GM18517 (cell line): Measurements from ENCODE around the gene SCN5A.

ENCODE experiments used
- ATAC-seq: cut with Tn5 transposase; IDR thresholded peaks from one replicate; pipeline ENCODE4 v1.9.1; 2021; ENCODE audit warnings: mild to moderate bottlenecking, moderate library complexity; ENCODE audit not compliant: unreplicated experiment

Gene SCN5A

GRCh38 chr3:38648024-38648658 is 1.3 kb downstream of the SCN5A start:
- no peak for ATAC-seq

GRCh38 chr3:38647217-38647970 is 2.1 kb downstream of the SCN5A start:
- ATAC-seq: no peak

- ATAC-seq: no peak
Measured at GRCh38 chr3:38646630-38647029, 2.9 kb downstream of the SCN5A start.

- no peak for ATAC-seq
Measured at GRCh38 chr3:38646062-38646461, 3.4 kb downstream of the SCN5A start.

GRCh38 chr3:38645601-38646000 is 3.9 kb downstream of the SCN5A start:
- no peak for ATAC-seq

- no peak for ATAC-seq
Measured at GRCh38 chr3:38645076-38645475, 4.4 kb downstream of the SCN5A start.

GRCh38 chr3:38644662-38645053 is 4.8 kb downstream of the SCN5A start:
- ATAC-seq: no peak

- ATAC-seq: no peak
Measured at GRCh38 chr3:38644016-38644661, 5.3 kb downstream of the SCN5A start.

- ATAC-seq: no peak
Measured at GRCh38 chr3:38643592-38643991, 5.9 kb downstream of the SCN5A start.

- no peak for ATAC-seq
Measured at GRCh38 chr3:38643090-38643489, 6.4 kb downstream of the SCN5A start.

GRCh38 chr3:38641461-38642110 is 7.9 kb downstream of the SCN5A start:
- ATAC-seq: no peak

GRCh38 chr3:38640661-38641452 is 8.6 kb downstream of the SCN5A start:
- ATAC-seq: no peak

- no peak for ATAC-seq
Measured at GRCh38 chr3:38638354-38638753, 11.1 kb downstream of the SCN5A start.

- ATAC-seq: no peak
Measured at GRCh38 chr3:38637906-38638305, 11.6 kb downstream of the SCN5A start.

GRCh38 chr3:38636881-38637280 is 12.6 kb downstream of the SCN5A start:
- no peak for ATAC-seq

- no peak for ATAC-seq
Measured at GRCh38 chr3:38636464-38636863, 13.0 kb downstream of the SCN5A start.

GRCh38 chr3:38634111-38634510 is 15.4 kb downstream of the SCN5A start:
- ATAC-seq: no peak

GRCh38 chr3:38632989-38633388 is 16.5 kb downstream of the SCN5A start:
- ATAC-seq: no peak

GRCh38 chr3:38630606-38631005 is 18.9 kb downstream of the SCN5A start:
- ATAC-seq: no peak

GRCh38 chr3:38630070-38630469 is 19.4 kb downstream of the SCN5A start:
- ATAC-seq: no peak

- ATAC-seq: no peak
Measured at GRCh38 chr3:38628835-38629234, 20.7 kb downstream of the SCN5A start.
